Neutrophil (primary cell): ENCODE measurements around the gene SUCO.

Experiments
- H3K27ac ChIP-seq: fragments of 200-600 bp; sonication (generic); 2 replicates; pipeline ENCODE4 v1.5.1; 2016; ENCODE audit warnings: mild to moderate bottlenecking, moderate library complexity
- H3K27me3 ChIP-seq: fragments of 200-600 bp; sonication (generic); 2 replicates; pipeline ENCODE4 v1.6.0; 2016; ENCODE audit warnings: mild to moderate bottlenecking
- H3K36me3 ChIP-seq: fragments of 200-600 bp; sonication (generic); 2 replicates; pipeline ENCODE4 v1.5.1; 2017
- H3K4me1 ChIP-seq, 2 experiments: fragments of 200-600 bp in 1 of 2; sonication (generic) in 1 of 2; 1 replicate in 1 of 2; 2 replicates in 1 of 2; pipeline versions ENCODE4 v1.5.1 to v1.6.1; 2013 to 2016; ENCODE audit warnings: low read depth in 1 of 2, low read length in 1 of 2, mild to moderate bottlenecking in 1 of 2, moderate library complexity in 1 of 2; ENCODE audit not compliant: control insufficient read depth in 1 of 2, insufficient read depth in 1 of 2
- H3K4me3 ChIP-seq, 2 experiments: fragments of 200-600 bp in 1 of 2; sonication (generic) in 1 of 2; 1 replicate in 1 of 2; 2 replicates in 1 of 2; pipeline ENCODE4 v1.5.1; 2013 to 2016; ENCODE audit warnings: low read depth in 1 of 2, low read length in 1 of 2, mild to moderate bottlenecking in 1 of 2, moderate library complexity in 1 of 2
- H3K9me3 ChIP-seq: fragments of 200-600 bp; sonication (generic); 2 replicates; pipeline ENCODE4 v1.5.1; 2016
- CTCF ChIP-seq: fragments of 200-600 bp; sonication (generic); IDR thresholded peaks from 2 replicates; pipeline ENCODE4 v1.5.1; 2016; ENCODE audit warnings: antibody characterized with exemption

SUCO gene

GRCh38 chr1:172642970-172643369 is 110.0 kb downstream of the SUCO start:
- Histone ChIP-seq H3K4me1 (no peaks in the 10 kb centered on the region), H3K27me3 (no peaks in the 10 kb centered on the region), H3K27ac (no peak overlapping the region), H3K36me3 (no peaks in the 10 kb centered on the region), H3K4me3 (no peak overlapping the region), H3K9me3 (no peaks in the 10 kb centered on the region)
- TF ChIP-seq CTCF, result no peak

- Histone ChIP-seq H3K36me3 (no peaks in the 10 kb centered on the region), H3K4me3 (no peak overlapping the region), H3K4me1 (no peaks in the 10 kb centered on the region), H3K9me3 (no peaks in the 10 kb centered on the region), H3K27me3 (no peaks in the 10 kb centered on the region), H3K27ac (no peak overlapping the region)
- TF ChIP-seq CTCF, result no peak
These were observed 113.7 kb downstream of the SUCO start for GRCh38 chr1:172646653-172647052.

- H3K9me3 ChIP-seq, result no peaks in the 10 kb centered on the region
- no peak for TF ChIP-seq CTCF
- no peak overlapping the region for H3K4me3 ChIP-seq
- no peaks in the 10 kb centered on the region for H3K27me3 ChIP-seq
- H3K36me3 ChIP-seq, result no peaks in the 10 kb centered on the region
- no peak overlapping the region for H3K27ac ChIP-seq
- no peaks in the 10 kb centered on the region for H3K4me1 ChIP-seq
These were observed 114.2 kb downstream of the SUCO start for GRCh38 chr1:172647110-172647564.

- no peak for TF ChIP-seq CTCF
These were observed 115.0 kb downstream of the SUCO start for GRCh38 chr1:172647987-172648386.

GRCh38 chr1:172650474-172651193 is 117.7 kb downstream of the SUCO start:
- no peak for TF ChIP-seq CTCF
- H3K36me3 ChIP-seq, result no peaks in the 10 kb centered on the region
- H3K9me3 ChIP-seq, result no peaks in the 10 kb centered on the region
- H3K4me1 ChIP-seq, result no peaks in the 10 kb centered on the region
- H3K27ac ChIP-seq, result no peak overlapping the region
- H3K27me3 ChIP-seq, result no peaks in the 10 kb centered on the region
- H3K4me3 ChIP-seq, result no peak overlapping the region

More at GRCh38 chr1:172647987-172648386, 115.0 kb downstream of the SUCO start:
- Histone ChIP-seq H3K4me3 (no peak overlapping the region), H3K27me3 (no peaks in the 10 kb centered on the region), H3K27ac (no peak overlapping the region), H3K9me3 (no peaks in the 10 kb centered on the region), H3K4me1 (no peaks in the 10 kb centered on the region), H3K36me3 (no peaks in the 10 kb centered on the region)
